MCF 10A (cell line): ENCODE data around the gene COL13A1. TPM values are rescaled to one million over a fixed set of nuclear protein-coding genes. Genes with fewer than 3 reads are reported as not detected.

Source experiments
- BruUV-seq: library from RNA; stranded (reverse); fragments of 400-500 nt; replicated peaks from 2 replicates; lab custom pipeline; 2021; lab: Mats Ljungman, UMichigan
- CTCF ChIA-PET: fragments of 300-600 bp; sonication (Branson Sonifier 250); formaldehyde crosslinking; extraction: SDS; loops from one replicate; lab custom pipeline; 2021; ENCODE audit warnings: antibody characterized with exemption, inconsistent platforms; lab: Yijun Ruan, JAX
- POLR2A ChIA-PET: fragments of 300-600, 350-650 bp; sonication (Branson Sonifier 250); formaldehyde crosslinking; extraction: SDS; loops from one replicate; lab custom pipeline; 2020; ENCODE audit warnings: antibody characterized with exemption, inconsistent platforms; lab: Yijun Ruan, JAX
- DNase-seq: peaks from one replicate; pipeline ENCODE4 v3.0.0-alpha.2; 2018; ENCODE audit not compliant: unreplicated experiment
- H3K27ac Mint-ChIP-seq: one replicate; pipeline ENCODE4 v1.8.0; 2022; ENCODE audit warnings: mild to moderate bottlenecking, low read depth, mixed read lengths; ENCODE audit not compliant: unreplicated experiment
- H3K27me3 Mint-ChIP-seq: one replicate; pipeline ENCODE4 v1.8.0; 2022; ENCODE audit warnings: mixed read lengths; ENCODE audit not compliant: insufficient read depth, unreplicated experiment
- H3K36me3 Mint-ChIP-seq: one replicate; pipeline ENCODE4 v1.8.0; 2022; ENCODE audit warnings: mild to moderate bottlenecking, moderate library complexity, mixed read lengths; ENCODE audit not compliant: insufficient read depth, unreplicated experiment
- H3K4me1 Mint-ChIP-seq: one replicate; pipeline ENCODE4 v1.8.0; 2022; ENCODE audit warnings: mixed read lengths; ENCODE audit not compliant: insufficient read depth, unreplicated experiment
- H3K4me3 Mint-ChIP-seq: one replicate; pipeline ENCODE4 v1.8.0; 2022; ENCODE audit warnings: mild to moderate bottlenecking, moderate library complexity, mixed read lengths; ENCODE audit not compliant: unreplicated experiment
- H3K9me3 Mint-ChIP-seq: one replicate; pipeline ENCODE4 v1.8.0; 2022; ENCODE audit warnings: mixed read lengths; ENCODE audit not compliant: unreplicated experiment
- intact Hi-C: fragments of 100-400 bp; cut with micrococcal nuclease; formaldehyde crosslinking; loops from 2 replicates; pipeline ENCODE4 v1.14.1; 2022
- total RNA-seq: library from RNA; stranded (reverse); gene quantifications from 2 replicates; pipeline ENCODE4 v1.2.3, GENCODE V29; 2022
- TF ChIP-seq, protein P1 (sequence below): fragments of 200-600 bp; IDR thresholded peaks from one replicate; pipeline ENCODE4 v1.8.0; 2022; ENCODE audit warnings: antibody characterized with exemption, mild to moderate bottlenecking; ENCODE audit not compliant: unreplicated experiment

Gene COL13A1
- total RNA-seq, 1 experiment from 2014 or later = 0.47 TPM

- BruUV-seq = no TSS peak
- Mint-ChIP-seq H3K36me3 (no peaks in the 10 kb centered on the region), H3K4me1 (no peaks in the 10 kb centered on the region), H3K4me3 (no peak overlapping the region), H3K27ac (no peak overlapping the region), H3K27me3 (no peaks in the 10 kb centered on the region), H3K9me3 (no peaks in the 10 kb centered on the region)
- POLR2A ChIA-PET = interaction anchor here (0.7 kb wide), 1 partner anchor 12 kb away, joined by 3 read pairs; no protein-coding TSS in a partner anchor
- intact Hi-C loops = no loop called here
- no peak for DNase-seq
- CTCF ChIA-PET = no interaction called here
- TF ChIP-seq, protein P1, sequence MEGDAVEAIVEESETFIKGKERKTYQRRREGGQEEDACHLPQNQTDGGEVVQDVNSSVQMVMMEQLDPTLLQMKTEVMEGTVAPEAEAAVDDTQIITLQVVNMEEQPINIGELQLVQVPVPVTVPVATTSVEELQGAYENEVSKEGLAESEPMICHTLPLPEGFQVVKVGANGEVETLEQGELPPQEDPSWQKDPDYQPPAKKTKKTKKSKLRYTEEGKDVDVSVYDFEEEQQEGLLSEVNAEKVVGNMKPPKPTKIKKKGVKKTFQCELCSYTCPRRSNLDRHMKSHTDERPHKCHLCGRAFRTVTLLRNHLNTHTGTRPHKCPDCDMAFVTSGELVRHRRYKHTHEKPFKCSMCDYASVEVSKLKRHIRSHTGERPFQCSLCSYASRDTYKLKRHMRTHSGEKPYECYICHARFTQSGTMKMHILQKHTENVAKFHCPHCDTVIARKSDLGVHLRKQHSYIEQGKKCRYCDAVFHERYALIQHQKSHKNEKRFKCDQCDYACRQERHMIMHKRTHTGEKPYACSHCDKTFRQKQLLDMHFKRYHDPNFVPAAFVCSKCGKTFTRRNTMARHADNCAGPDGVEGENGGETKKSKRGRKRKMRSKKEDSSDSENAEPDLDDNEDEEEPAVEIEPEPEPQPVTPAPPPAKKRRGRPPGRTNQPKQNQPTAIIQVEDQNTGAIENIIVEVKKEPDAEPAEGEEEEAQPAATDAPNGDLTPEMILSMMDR = no peak
These were observed 91.7 kb downstream of the COL13A1 start for GRCh38 chr10:69893271-69893900.

DNA sequence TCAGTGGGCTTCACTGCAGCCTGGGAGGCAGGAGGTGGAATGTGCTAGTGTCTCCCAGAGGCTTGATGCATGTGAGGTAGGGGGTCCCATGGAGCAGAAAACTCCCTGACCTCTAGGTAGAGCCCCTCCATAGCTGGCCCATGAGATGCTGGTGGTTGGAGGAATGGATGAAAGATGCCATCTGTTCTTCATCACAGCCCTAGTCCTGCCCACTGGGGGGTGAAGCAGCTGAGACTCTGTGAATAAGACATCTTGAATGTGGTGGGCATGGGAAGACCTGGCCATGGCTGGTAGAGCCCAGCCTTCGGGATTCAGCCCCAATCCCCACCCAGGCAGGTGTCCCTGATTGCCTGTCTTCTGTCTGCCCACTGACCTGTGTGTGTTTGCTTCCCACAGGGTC, 92.5 kb downstream of the COL13A1 start:
- CTCF ChIA-PET = no interaction called here
- POLR2A ChIA-PET = no interaction called here
- no peak for DNase-seq
- intact Hi-C loops = no loop called here
- no peak overlapping the region for H3K4me3 Mint-ChIP-seq
- H3K4me1 Mint-ChIP-seq = no peaks in the 10 kb centered on the region
- H3K27me3 Mint-ChIP-seq = no peaks in the 10 kb centered on the region
- no peaks in the 10 kb centered on the region for H3K36me3 Mint-ChIP-seq
- H3K27ac Mint-ChIP-seq = no peak overlapping the region
- BruUV-seq = no TSS peak
- TF ChIP-seq, protein P1 = no peak
- H3K9me3 Mint-ChIP-seq = no peaks in the 10 kb centered on the region

- POLR2A ChIA-PET = no interaction called here
- no peaks in the 10 kb centered on the region for H3K27me3 Mint-ChIP-seq
- no peak for DNase-seq
- H3K4me1 Mint-ChIP-seq = no peaks in the 10 kb centered on the region
- intact Hi-C loops = no loop called here
- H3K9me3 Mint-ChIP-seq = no peaks in the 10 kb centered on the region
- CTCF ChIA-PET = interaction anchor here (0.5 to 1.1 kb wide), 3 partner anchors 24 to 250 kb away, joined by 3 to 4 read pairs (median 4); no protein-coding TSS in a partner anchor
- BruUV-seq = no TSS peak
- no peak overlapping the region for H3K27ac Mint-ChIP-seq
- TF ChIP-seq, protein P1 = no peak
- H3K36me3 Mint-ChIP-seq = no peaks in the 10 kb centered on the region
- no peak overlapping the region for H3K4me3 Mint-ChIP-seq
These were observed 94.1 kb downstream of the COL13A1 start for GRCh38 chr10:69895759-69896158.

DNA sequence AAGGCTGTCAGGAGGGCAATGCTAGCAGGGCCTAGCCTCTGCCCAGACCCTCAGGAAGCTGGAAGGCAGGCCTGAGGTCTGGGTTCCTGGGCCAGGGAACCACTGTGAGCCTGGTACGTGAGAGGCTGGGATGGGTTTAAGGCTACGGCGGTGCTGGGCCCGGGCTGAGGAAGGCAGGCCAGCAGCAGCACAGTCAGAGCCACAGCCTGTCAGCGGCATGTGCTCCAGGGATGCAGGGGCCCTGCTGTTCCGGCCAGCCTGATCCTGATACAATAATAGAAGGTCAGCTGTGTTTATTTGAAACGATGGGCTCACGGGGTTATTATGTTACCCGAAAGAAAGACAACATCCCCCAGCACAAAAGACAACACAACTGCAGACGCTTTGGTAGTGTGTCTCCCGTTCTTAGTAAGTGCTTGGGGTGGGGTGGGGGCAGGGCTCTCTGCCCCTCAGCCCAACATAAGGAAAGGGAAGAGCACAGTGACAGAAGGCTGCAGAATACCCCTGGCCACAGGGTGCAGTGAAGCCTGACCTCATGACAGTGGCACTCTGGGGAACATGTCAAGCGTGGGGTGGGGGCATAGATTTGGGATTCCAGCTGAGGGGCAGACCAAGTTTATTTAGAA, 95.0 kb downstream of the COL13A1 start:
- no peaks in the 10 kb centered on the region for H3K9me3 Mint-ChIP-seq
- no peak for DNase-seq
- TF ChIP-seq, protein P1 = no peak
- H3K4me3 Mint-ChIP-seq = no peak overlapping the region
- intact Hi-C loops = no loop called here
- H3K4me1 Mint-ChIP-seq = no peaks in the 10 kb centered on the region
- no peaks in the 10 kb centered on the region for H3K36me3 Mint-ChIP-seq
- no TSS peak for BruUV-seq
- CTCF ChIA-PET = interaction anchor here (1.1 kb wide), 2 partner anchors 17 to 38 kb away, joined by 3 to 4 read pairs; no protein-coding TSS in a partner anchor
- no peaks in the 10 kb centered on the region for H3K27me3 Mint-ChIP-seq
- H3K27ac Mint-ChIP-seq = no peak overlapping the region
- POLR2A ChIA-PET = no interaction called here
